ENCODE measurements around the gene ZNF398.

- TF ChIP-seq CTCF (IDR thresholded peaks at IDR 0.05) (no peak), EP300 (IDR thresholded peaks at IDR 0.05; ENCODE audit: low read depth) (no peak), POLR2AphosphoS5 (IDR thresholded peaks at IDR 0.05) (no peak)
Measured at GRCh38 chr7:149103424-149103823, 43.8 kb upstream of the ZNF398 start.

Data from transverse colon (tissue), 4 donors.